Measurements from ENCODE around the gene OMP. TPM values are rescaled to one million over a fixed set of nuclear protein-coding genes. Genes with fewer than 3 reads are reported as not detected.

The OMP gene
- polyA plus RNA-seq, 3 donors = 0.17 to 1.1 (median 0.36) TPM

DNA sequence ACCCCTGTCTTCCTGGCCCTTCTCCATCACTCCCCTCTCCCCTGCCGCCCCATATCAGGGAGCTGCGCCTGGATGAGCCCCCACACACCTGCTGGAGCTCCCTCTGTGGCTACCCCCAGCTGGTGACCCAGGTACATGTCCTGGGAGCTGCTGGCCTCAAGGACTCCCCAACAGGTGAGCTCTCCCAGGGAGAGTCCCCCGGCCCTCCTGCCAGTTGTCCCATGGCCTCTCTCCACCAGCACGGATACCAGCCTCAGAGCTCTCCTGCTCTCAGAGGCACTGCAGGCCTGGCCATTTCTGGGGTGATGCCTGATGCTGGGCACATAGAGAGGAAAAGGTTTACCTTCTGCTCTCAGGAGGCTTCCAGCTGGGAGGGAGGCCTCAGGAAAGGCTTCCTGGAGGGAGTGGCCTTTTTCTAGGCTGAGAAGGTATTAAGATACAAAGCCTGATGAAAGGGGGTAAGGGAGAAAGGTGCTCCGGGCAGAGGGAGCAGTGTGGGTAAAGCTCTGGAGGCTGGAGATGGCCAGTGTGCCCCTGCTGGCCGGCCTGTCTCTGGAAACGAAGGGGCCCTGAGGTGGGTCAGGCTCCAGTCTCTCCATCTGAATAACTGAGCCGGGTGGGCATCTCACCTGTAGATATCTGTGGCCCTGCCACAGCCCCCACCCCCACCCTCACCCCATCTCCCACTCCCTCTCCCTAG lies 19.4 kb downstream of the OMP start:
- DNase-seq = no peak

DNA sequence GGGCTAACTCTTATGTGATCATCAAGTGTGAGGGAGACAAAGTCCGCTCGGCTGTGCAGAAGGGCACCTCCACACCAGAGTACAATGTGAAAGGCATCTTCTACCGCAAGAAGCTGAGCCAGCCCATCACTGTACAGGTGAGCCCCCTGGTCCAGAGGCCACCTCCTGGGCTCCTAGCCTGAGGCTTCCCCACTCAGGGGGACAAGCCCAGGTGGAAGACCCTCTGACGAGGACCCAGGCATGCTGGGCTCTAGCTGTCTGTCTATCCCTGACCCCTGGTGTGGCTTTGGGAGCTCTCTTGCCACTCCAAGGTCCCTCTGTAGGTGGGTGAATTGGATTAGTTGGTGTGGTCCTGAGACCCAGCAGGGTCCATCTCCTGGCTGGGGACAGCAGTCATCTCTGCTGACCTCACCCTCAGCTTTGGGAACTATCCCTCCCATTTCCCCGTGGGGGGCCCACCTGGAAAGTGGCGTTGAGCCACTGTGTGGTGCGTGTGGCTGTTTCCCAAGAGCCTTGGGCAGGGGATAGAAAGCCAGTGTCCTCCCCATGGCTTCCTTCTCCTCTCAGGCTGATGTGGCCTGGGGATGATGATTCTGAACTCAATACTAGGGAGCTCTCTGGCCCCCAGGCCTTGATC lies 20.1 kb downstream of the OMP start:
- DNase-seq = no peak

DNA sequence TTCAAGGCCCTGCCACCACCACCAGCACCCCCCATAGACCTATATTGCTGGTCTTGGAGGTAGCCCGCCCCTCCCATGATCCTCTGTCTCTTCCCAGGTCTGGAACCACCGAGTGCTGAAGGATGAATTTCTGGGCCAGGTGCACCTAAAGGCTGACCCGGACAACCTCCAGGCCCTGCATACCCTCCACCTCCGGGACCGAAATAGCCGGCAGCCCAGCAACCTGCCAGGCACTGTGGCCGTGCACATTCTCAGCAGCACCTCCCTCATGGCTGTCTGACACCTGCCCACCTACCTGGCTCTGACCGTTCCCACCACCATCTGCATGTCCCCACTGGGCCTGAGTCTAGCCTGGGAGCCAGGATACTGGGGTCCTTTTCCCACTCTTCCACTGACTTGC lies 21.0 kb downstream of the OMP start:
- DNase-seq = no peak

DNA sequence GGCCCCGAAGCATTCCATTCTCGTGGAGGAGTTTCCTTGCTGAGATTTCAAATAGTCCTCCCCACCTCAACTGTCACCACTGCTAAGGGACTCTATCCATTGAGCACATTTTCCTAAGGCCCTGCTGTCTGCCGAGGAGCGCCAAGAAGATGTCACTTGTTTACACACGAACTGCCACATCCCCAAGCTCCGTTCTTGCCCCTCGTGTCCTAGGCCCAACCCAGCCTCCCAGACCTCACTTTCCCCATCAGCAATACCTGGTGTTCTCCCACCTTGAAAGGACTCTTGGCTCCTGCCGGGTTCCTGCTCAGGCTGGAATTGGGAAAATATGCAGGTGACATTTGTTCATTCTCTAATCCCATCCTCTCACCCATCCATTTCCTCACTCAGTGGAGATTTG lies 21.4 kb downstream of the OMP start:
- DNase-seq = no peak

DNA sequence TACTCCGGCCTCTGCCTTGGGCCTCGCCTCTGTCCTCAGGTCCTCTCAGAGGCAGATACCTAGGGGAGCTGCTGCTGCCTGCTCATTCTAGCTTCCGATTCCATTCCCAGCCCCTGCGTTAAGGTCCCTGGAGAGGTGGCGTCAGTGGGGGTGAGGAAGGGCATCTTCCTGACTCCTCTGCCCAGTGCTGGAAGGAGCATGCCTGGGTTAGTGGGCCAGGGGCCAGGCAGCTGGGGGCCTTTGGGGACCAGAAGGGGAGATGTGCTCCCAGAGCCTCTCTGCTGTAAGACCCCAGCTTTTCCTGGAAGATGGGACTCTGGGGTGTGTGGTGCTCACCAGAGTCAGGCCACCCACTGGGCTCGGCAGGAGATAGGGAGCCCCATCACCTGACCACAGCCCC lies 21.8 kb downstream of the OMP start:
- no peak for DNase-seq

DNA sequence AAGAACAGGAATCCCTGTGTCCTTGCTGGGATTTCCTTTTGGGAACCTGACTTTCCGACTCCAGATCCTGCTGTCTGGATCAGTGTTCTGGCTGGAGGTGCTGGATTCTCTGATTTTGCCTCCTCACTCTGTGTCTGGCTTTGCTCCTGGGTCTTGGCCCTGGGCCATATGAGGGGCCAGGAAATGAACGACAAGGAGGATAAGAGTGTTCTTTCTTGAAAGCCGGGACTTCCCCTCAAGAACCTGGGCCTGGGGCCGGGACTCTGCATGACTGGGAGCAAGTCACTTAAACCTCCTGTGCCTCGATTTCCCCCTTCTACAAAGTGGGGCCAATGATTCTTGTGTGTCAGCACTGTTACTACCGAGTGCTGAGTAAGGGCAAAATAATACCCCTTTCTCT lies 22.6 kb downstream of the OMP start:
- DNase-seq = no peak

DNA sequence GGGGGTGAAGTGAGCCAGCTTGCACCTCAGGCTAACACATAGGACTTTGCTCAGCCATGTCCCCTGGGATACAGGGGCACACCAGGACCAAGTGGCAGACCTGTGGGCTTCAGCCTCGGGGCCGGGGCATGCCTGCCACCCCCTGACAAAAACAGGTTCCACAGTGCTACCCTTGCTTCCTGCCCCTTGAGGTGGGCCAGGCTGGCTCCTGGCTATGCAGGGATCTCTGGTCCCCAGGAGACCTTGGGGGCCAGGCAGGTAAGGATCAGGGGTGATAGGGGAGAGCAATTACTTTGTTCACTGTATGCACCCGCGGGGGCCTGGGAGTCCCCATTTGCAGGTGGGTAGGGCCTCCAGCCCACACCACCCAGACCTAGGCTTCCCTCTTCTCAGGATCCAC lies 23.1 kb downstream of the OMP start:
- no peak for DNase-seq

DNA sequence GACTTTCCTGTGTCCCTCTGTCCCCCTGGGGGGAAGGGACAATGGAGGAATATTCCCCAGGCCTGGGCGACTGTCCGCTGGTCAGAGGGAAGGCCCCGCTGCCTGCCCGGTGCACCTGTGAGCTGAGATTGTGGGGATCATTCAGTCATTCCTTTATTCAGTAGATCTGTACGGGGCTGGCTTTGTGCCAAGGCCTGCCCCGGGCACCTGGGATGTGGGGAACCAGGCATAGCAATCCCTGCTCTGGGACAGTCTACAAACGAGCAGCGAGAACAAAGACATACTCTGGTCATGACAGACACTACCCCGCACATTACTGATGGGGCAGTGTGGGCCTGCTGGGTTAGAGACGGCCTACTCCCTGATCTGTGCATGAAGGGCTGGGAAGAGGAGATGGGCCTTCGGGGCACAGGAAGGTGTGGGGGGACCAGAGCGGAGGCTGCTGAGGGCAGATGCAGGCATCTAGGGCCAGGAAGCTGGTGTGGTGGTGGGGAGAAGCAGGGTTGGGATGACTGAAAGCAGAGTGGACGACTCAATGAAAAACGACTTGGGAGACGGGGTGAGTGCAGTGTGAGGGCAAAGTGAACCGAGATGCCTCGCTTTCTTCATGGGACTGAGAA lies 23.6 kb downstream of the OMP start:
- no peak for DNase-seq

DNA sequence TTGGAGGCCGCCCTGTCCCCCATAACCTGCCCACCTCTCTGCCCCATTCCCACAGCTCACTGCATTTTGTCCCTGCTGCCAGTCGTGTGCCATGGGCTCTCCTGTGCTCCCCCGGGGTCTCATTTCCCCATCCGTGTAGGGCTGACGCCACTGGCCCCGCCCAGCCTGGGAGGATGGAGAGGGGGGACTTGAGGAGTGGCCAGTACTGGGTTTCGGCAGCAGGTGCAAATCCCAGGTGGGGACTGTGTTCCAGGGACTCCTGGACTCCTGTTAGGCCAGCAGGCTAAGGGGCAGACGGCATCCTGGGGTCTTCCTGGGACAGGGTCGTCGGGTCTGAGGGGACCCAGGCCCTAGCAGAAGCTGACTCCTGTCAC lies 24.2 kb downstream of the OMP start:
- DNase-seq = no peak

DNA sequence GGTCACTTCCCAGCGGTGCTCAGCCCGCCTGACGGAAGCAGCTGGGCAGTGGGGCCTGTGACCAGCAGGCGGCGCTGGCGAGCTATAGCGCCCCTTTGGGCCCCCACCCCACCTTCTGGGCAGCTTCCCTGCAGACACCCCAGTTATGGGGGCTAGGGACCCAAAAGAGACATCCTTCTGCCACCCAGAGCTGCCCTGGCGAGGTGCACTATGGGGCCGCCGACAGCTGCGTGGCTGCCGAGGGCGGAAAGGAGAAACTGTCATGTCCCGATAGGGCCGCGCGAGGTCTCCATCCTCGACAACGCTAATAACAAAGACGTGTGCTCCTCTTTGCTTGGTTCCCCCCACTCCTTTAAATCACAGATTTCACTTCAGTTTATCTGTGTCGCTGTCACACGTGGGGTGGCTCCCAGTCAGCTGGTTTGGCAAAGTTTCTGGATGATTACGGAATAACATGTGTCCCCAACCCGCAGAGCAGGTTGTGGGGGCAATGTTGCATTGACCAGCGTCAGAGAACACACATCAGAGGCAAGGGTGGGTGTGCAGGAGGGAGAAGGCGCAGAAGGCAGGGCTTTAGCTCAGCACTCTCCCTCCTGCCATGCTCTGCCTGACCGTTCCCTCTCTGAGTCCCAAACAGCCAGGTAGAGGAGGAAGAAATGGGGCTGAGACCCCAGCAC lies 24.7 kb downstream of the OMP start:
- DNase-seq = peak; percentile 56

DNA sequence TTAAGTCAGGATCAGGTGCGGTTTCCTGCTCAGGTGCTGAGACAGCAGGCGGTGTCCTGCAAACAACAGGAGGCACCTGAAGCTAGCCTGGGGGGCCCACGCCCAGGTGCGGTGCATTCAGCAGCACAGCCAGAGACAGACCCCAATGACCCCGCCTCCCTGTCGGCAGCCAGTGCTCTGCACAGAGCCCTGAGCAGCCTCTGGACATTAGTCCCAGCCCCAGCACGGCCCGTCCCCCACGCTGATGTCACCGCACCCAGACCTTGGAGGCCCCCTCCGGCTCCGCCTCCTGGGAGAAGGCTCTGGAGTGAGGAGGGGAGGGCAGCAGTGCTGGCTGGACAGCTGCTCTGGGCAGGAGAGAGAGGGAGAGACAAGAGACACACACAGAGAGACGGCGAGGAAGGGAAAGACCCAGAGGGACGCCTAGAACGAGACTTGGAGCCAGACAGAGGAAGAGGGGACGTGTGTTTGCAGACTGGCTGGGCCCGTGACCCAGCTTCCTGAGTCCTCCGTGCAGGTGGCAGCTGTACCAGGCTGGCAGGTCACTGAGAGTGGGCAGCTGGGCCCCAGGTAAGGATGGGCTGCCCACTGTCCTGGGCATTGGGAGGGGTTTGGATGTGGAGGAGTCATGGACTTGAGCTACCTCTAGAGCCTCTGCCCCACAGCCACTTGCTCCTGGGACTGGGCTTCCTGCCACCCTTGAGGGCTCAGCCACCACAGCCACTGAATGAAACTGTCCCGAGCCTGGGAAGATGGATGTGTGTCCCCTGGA lies 25.5 kb downstream of the OMP start, which contains the start of gene MYO7A:
MYO7A (plus strand) TSS at position 327 of the 772 bp plus-strand sequence. CDS start 2,389 bp downstream, outside the sequence.
- peak; percentile 89 for DNase-seq

DNA sequence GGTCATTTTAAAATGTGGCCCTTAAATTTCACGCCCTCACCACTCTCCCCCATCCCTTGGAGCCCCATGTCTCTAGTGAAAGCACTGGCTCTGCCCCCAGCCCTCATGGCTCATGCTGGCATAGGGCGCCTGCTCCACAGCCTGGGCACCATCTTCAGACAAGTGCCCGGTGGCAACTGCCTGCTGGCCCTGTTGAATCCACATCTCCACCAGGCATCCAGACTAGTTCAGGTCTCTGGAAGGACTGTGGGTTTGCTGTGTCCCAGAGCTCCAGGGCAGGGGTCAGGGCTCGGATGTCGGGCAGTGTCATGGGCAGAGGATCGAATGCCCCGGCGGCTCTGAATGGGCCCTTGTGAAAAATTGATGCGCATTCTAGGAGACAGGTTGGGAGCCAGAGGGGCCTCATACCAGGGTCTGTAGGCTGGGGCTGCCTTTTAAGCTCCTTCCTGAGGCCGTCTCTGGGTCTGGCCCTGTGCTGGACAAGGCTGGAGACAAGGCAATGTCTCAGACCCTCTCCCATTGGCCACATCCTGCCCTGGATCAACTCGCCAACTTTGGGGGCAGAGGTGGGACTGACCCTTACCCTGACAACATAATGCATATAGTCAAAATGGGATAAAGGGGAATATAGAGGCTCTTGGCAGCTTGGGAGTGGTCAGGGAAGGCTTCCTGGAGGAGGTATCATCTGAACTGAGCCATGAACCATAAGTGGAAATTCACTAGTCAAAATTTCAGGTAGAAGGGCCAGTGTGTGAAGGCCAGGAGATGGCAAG lies 26.6 kb downstream of the OMP start:
- no peak for DNase-seq

DNA sequence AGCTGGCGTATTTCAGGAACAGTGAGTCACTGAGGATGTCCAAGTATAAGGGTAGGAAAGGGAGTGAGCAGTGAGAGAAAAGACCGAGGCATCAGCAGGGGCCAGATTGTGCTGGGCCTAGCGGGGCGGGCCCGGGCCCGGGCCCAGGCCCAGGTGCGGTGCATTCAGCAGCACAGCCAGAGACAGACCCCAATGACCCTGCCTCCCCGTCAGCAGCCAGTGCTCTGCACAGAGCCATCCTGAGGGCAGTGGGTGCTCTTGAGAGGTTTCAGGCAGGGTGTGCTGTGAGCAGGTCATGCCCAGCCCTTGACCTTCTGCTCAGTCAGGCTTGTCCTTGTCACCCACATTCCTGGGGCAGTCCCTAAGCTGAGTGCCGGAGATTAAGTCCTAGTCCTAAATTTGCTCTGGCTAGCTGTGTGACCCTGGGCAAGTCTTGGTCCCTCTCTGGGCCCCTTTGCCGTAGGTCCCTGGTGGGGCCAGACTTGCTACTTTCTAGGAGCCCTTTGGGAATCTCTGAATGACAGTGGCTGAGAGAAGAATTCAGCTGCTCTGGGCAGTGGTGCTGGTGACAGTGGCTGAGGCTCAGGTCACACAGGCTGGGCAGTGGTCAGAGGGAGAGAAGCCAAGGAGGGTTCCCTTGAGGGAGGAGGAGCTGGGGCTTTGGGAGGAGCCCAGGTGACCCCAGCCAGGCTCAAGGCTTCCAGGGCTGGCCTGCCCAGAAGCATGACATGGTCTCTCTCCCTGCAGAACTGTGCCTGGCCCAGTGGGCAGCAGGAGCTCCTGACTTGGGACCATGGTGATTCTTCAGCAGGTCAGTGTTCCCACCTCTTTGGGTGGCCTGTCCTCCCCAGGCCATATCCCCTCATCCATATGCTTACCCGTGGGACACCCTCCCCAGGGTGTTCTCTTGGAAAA lies 27.5 kb downstream of the OMP start:
- DNase-seq = no peak

DNA sequence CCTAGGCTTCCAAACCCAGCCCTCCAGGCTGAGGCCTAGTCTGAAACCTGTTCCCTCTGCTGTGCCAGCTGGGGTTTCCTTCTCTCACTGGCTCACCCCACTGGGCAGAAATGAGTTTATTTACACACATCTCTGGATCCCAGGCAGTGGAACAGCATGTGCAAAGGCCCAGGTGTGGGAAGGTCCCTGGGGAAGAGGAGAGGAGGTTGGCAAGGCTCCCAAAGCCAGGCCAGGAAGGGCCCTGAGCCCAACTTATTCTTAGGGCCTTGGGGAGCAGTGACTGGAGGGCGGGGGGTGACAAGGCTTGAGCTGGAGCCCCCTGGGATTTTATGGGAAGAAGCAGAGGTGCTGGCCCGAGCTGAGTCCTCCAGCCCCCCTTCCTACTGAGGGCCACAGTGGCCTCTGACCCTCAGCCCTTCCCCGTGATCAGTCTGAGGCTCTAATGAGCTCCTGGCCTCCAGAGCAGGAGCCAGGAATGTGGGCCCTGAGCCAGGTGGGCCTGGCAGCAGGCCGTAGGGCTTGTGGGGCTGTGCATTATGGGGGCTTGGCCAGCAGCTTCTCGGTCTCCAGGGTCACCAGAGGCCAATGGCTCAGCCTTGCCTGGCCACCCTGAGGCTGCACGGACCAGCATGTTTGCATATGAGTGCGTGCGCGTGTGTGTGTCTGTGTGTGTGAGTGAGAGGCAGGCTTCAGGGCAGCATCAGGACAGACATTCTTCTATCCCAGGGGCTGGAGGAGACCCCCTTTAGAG lies 28.3 kb downstream of the OMP start:
- DNase-seq = no peak

DNA sequence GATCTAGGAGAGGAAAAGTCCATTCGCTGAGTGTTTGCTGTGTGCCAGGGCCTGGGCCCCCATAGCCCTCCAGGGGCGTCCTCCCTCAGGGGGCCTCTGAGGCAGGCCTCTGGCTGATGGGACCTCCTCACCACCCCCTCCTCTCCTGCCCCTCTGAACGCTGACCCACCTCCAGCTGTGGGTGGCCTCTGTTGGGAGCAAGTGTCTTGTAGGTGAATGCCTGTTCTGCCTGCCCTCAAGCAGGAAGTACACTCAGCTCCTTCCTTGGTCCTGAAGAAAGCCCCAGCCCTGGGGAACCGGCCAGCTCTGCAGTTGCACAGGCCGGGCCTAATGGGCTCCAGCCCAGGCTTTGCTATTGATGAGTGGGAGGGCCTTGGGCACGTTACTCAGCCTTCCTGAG lies 28.9 kb downstream of the OMP start:
- no peak for DNase-seq

DNA sequence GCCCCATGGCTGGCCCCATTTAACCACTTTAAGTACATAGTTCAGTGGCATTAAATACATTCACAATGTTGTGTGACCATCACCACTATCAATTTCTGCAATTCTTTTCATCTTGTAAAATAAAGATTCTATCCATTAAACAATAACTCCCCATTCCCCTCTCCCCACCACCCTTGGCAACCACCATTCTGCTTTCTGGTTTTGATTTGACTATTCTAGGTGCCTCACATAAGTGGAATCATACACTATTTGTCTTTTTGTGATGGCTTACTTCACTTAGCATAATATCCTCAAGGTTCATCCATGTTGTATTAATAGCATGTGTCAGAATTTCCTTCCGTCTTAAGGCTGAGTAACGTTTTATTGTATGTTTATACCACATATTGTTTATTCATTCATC lies 32.4 kb downstream of the OMP start:
- no peak for DNase-seq

DNA sequence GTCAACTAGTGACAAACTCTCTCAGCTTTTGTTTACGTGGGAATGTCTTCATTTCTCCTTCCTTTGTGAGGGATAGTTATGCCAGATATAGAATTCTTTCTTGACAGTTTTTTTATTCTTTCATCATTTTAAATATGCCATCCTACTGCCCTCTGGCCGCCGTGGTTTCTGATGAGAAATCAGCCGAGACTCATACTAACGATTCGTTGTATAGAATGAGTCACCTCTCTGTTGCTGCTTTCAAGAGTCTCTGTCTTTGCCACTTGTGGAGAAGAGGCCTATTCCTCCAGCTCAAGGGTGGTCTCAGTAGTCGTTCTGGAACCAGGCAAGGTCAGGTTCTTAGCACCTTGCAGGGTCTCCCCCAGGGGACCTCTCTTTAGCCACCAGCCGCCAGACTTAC lies 33.4 kb downstream of the OMP start:
- no peak for DNase-seq

DNA sequence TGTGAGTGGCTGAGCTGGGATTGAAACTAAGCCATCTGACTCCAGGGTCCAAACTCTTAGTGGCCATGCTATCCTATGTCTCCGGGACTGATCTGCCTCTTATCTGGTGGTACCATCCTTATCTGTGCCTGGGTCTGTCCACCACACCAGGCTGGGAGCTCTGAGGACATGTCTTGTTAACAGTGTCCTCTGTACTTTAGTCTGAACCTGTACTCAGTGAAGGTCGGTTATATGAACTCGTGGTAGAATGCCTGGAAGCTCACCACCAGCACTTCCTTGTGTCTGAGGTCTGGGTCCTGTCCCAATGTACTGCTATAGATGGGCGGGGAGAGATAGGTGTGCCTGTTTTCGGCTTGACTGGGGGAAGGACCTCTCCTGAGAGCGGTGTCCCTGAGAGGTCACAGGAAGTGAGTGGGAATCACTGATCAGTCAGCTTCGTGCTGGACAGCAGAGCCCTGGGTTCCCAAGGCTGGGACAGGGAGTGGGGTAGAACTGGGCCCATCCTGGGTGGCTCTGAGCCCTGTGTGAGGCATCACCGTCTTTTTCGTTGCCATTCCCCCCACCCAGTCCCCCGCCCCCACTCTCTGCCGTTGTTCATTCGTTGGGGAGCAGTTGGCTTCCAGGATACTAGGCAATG lies 34.3 kb downstream of the OMP start:
- no peak for DNase-seq

DNA sequence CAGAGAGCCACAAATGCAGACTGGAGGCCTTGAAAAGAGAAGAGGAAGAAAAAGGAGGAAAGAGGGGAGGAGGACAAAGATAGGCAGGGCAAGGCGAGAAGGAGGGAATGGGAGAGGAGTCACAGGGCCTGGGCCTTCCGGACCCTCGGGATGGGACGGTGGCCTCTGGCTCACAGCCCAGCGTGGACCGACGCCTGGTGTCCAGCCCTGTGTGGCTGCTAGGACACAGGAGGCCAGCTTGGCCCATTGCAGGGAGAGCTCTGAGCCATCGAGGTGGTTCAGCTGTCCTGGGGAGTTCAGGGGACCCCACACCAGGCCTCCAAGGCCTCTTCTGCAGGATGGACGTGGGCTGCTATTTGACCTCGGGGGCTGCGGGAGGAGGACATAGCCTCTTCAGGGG lies 34.8 kb downstream of the OMP start:
- DNase-seq = no peak
